ENCODE measurements around the gene SLC17A5. TPM values are rescaled to one million over a fixed set of nuclear protein-coding genes. Genes with fewer than 3 reads are reported as not detected.
A peak's percentile ranks its signal among the peaks of the same experiment; 100 is the strongest.

The SLC17A5 gene
- total RNA-seq, 2 experiments from 2014 or later: 5.3 to 6.2 TPM

- ChIA-PET POLR2A (no interaction called here), CTCF (no interaction called here)
- no peaks in the 10 kb centered on the region for H3K27me3 Mint-ChIP-seq
- peak overlapping the region; percentile 45 for H3K4me3 Mint-ChIP-seq
- Histone ChIP-seq H3K4me1 (ENCODE audit: insufficient read depth, low read length) (peaks cover 15% of the 10 kb centered on the region), H3K9me3 (ENCODE audit: control insufficient read depth in 1 of 2, insufficient read depth in 1 of 2, low read length in 2 of 2) (no peaks in the 10 kb centered on the region), H3K4me3 (ENCODE audit: low read length) (no peak overlapping the region), H3K27me3 (ENCODE audit: control insufficient read depth in 1 of 2, insufficient read depth in 2 of 2, low read length in 2 of 2) (no peaks in the 10 kb centered on the region), H3K27ac (ENCODE audit: low read depth in 1 of 2, low read length in 2 of 2) (no peak overlapping the region), H3K36me3 (ENCODE audit: insufficient read depth, low read length) (no peaks in the 10 kb centered on the region)
- H3K27ac Mint-ChIP-seq: peak overlapping the region; percentile 13
- no peak for ATAC-seq (ENCODE audit: poor library complexity)
- peaks cover 35% of the 10 kb centered on the region for H3K4me1 Mint-ChIP-seq (ENCODE audit: low read depth)
- no peak for DNase-seq
- H3K9me3 Mint-ChIP-seq: no peaks in the 10 kb centered on the region
- H3K36me3 Mint-ChIP-seq (ENCODE audit: low read depth): peaks cover 15% of the 10 kb centered on the region
- intact Hi-C loops (cut with DNase I, micrococcal nuclease): loop anchor here in 1 of 2 experiments (10.0 kb wide), 1 partner anchor 1588 kb away; the partner anchor contains the start of gene COX7A2
- TF ChIP-seq CTCF (IDR thresholded peaks at IDR 0.05): no peak
Measured at GRCh38 chr6:73656531-73657145, 2.8 kb upstream of the SLC17A5 start.

GRCh38 chr6:73655341-73655917 is 1.6 kb upstream of the SLC17A5 start:
- H3K36me3 ChIP-seq (ENCODE audit: insufficient read depth, low read length): no peaks in the 10 kb centered on the region
- POLR2A ChIA-PET: interaction anchor here (1.3 to 3.9 kb wide), 5 partner anchors 13 to 1588 kb away, joined by 5 to 140 read pairs (median 6); partner anchors contain the start of genes EEF1A1 and MTO1
- Mint-ChIP-seq H3K4me3 (peak overlapping the region; percentile 99), H3K36me3 (ENCODE audit: low read depth) (peaks cover 19% of the 10 kb centered on the region), H3K27me3 (no peaks in the 10 kb centered on the region), H3K4me1 (ENCODE audit: low read depth) (peaks cover 39% of the 10 kb centered on the region), H3K9me3 (no peaks in the 10 kb centered on the region), H3K27ac (peak overlapping the region; percentile 94)
- H3K27ac ChIP-seq (ENCODE audit: low read depth in 1 of 2, low read length in 2 of 2): peak overlapping the region; percentile 71 to 99
- no peaks in the 10 kb centered on the region for H3K27me3 ChIP-seq (ENCODE audit: control insufficient read depth in 1 of 2, insufficient read depth in 2 of 2, low read length in 2 of 2)
- H3K9me3 ChIP-seq (ENCODE audit: control insufficient read depth in 1 of 2, insufficient read depth in 1 of 2, low read length in 2 of 2): no peaks in the 10 kb centered on the region
- no peak for TF ChIP-seq CTCF (IDR thresholded peaks at IDR 0.05)
- peaks cover 15% of the 10 kb centered on the region for H3K4me1 ChIP-seq (ENCODE audit: insufficient read depth, low read length)
- intact Hi-C loops (cut with DNase I, micrococcal nuclease): loop anchor here in 1 of 2 experiments (2.0 to 10.0 kb wide), 2 partner anchors 1589 to 1629 kb away; partner anchors contain the start of genes COX7A2 and TMEM30A
- DNase-seq (no peak), ATAC-seq (ENCODE audit: poor library complexity) (no peak)
- H3K4me3 ChIP-seq (ENCODE audit: low read length): peak overlapping the region; percentile 94
- CTCF ChIA-PET: interaction anchor here (1.3 kb wide), 1 partner anchor 193 kb away, joined by 4 read pairs; the partner anchor contains the start of gene MTO1

- peak overlapping the region; percentile 94 for H3K4me3 ChIP-seq (ENCODE audit: low read length)
- H3K27ac ChIP-seq (ENCODE audit: low read depth in 1 of 2, low read length in 2 of 2): peak overlapping the region; percentile 93 to 99
- H3K27me3 Mint-ChIP-seq: no peaks in the 10 kb centered on the region
- H3K4me1 ChIP-seq (ENCODE audit: insufficient read depth, low read length): peaks cover 15% of the 10 kb centered on the region
- peak overlapping the region; percentile 95 for H3K27ac Mint-ChIP-seq
- intact Hi-C loops (cut with DNase I, micrococcal nuclease): loop anchor here (1.0 to 10.0 kb wide), 5 partner anchors 132 to 1949 kb away; partner anchors contain the start of genes COX7A2 (in 1 of the 2), EEF1A1 (in 1 of the 2), MTO1 (in 1 of the 2) and SENP6 (in 1 of the 2)
- peak overlapping the region; percentile 99 for H3K4me3 Mint-ChIP-seq
- no peaks in the 10 kb centered on the region for H3K9me3 Mint-ChIP-seq
- peaks cover 42% of the 10 kb centered on the region for H3K4me1 Mint-ChIP-seq (ENCODE audit: low read depth)
- ChIA-PET POLR2A (interaction anchor here (0.5 to 3.9 kb wide), 20 partner anchors 9 to 1950 kb away, joined by 3 to 140 read pairs (median 6); partner anchors contain the start of genes CGAS, DDX43, EEF1A1 and MTO1), CTCF (interaction anchor here (0.5 to 2.3 kb wide), 16 partner anchors 9 to 1922 kb away, joined by 3 to 12 read pairs (median 4); partner anchors contain the start of genes EEF1A1 and MTO1)
- peak; percentile 59 for TF ChIP-seq CTCF (IDR thresholded peaks at IDR 0.05)
- ATAC-seq (ENCODE audit: poor library complexity): peak; percentile 63
- DNase-seq: peak; percentile 35 to 90 (median 60)
- H3K9me3 ChIP-seq (ENCODE audit: control insufficient read depth in 1 of 2, insufficient read depth in 1 of 2, low read length in 2 of 2): no peaks in the 10 kb centered on the region
- H3K36me3 Mint-ChIP-seq (ENCODE audit: low read depth): peaks cover 29% of the 10 kb centered on the region
- H3K27me3 ChIP-seq (ENCODE audit: control insufficient read depth in 1 of 2, insufficient read depth in 2 of 2, low read length in 2 of 2): no peaks in the 10 kb centered on the region
- peaks cover 11% of the 10 kb centered on the region for H3K36me3 ChIP-seq (ENCODE audit: insufficient read depth, low read length)
Measured at GRCh38 chr6:73652637-73653570, 888 bp downstream of the SLC17A5 start.

All from CD4-positive, alpha-beta T cell (primary cell).